ENCODE measurements around the gene RNF31. TPM values are rescaled to one million over a fixed set of nuclear protein-coding genes. Genes with fewer than 3 reads are reported as not detected.
A peak's percentile ranks its signal among the peaks of the same experiment; 100 is the strongest.

The RNF31 gene
- total and polyA plus RNA-seq, 2 of the 13 experiments (the other 11 are each of a cell fraction or from before 2014, with no cell fraction given), result 48.2 to 86.8 TPM

DNA sequence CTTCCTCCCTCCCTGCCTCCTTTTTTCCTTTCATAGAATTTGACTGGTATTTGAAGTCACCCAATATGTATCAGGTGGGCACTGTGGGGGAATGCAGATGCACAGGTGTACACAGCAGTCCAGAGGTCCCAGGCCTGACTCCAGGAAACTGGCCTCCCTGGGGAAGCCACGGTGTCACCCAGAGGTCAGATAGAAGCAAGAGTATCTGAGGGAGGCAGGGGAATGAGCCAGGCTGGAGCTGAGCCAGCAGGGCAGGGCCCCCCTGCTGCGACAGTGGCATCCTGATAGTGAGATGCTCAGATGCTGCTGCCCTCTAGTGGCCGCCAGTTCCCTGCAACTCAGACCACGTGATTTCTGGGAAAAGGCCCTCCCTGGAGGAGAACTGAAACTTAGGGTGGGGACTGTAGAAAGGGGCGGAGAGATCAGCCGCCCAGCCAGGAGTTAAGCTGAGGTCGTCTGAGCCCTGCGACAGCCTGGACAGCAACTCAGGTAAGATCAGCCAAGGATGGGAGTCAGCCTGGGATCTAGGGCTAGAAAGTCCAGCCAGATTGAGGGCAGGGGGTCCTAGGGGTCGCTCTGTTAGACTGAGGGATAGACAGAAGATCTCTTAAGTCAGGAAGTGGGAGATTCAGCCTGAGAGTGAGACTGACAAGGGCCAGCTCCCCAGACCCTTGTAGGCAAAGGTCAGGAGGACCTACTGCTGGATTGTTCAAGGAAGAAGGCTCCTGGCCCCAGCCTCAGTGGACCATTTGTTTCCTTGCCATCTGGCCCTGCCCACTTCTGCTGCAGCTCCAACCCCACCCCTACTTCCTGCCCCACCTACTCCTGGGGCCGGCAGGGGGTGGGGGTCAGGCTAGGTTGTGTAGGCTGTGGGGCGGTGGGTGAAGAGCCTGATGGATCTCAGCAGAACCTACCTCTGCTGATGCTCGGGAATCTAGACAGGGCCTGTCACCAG is 13.8 kb downstream of the RNF31 start, which contains the start of gene IRF9 (continued):
- TF ChIP-seq ZNF280D (CRISPR knock-in tag; IDR thresholded peaks at IDR 0.05) (peak; percentile 97), ZSCAN22 (CRISPR knock-in tag; IDR thresholded peaks at IDR 0.05) (peak; percentile 91), ZKSCAN1 (IDR thresholded peaks at IDR 0.05; ENCODE audit: low read length) (no peak; the same call in 1 of the 2 replicates), MAFK (conservative IDR thresholded peaks at IDR 0.05 in 1 of 2, IDR thresholded peaks at IDR 0.05 in 1 of 2; ENCODE audit: low read length in 2 of 2) (peak; percentile 43 to 51; a peak in 3 of 4 replicates), ZNF780A (CRISPR knock-in tag; IDR thresholded peaks at IDR 0.05) (peak; percentile 91; the same call in 1 of the 2 replicates), CHD4 (IDR thresholded peaks at IDR 0.05; ENCODE audit: borderline replicate concordance, low read length) (no peak), ZNF17 (CRISPR knock-in tag; IDR thresholded peaks at IDR 0.05) (peak; percentile 61; the same call in 1 of the 2 replicates), KDM1A (CRISPR knock-in tag; IDR thresholded peaks at IDR 0.05) (peak; percentile 99), ZNF414 (CRISPR knock-in tag; IDR thresholded peaks at IDR 0.05) (peak; percentile 87), ZSCAN12 (CRISPR knock-in tag; IDR thresholded peaks at IDR 0.05) (0 out of 2 replicates have a peak, but pooled peaks have one; percentile 54), ZNF460 (CRISPR knock-in tag; IDR thresholded peaks at IDR 0.05; ENCODE audit: borderline replicate concordance) (peak; percentile 70; the same call in 1 of the 2 replicates), PBX3 (CRISPR knock-in tag; IDR thresholded peaks at IDR 0.05; ENCODE audit: borderline replicate concordance) (no peak), JARID2 (CRISPR knock-in tag; IDR thresholded peaks at IDR 0.05; ENCODE audit: insufficient replicate concordance) (peak; percentile 94), RNF219 (CRISPR knock-in tag; IDR thresholded peaks at IDR 0.05) (peak; percentile 99)
- TF ChIP-seq, protein P1, sequence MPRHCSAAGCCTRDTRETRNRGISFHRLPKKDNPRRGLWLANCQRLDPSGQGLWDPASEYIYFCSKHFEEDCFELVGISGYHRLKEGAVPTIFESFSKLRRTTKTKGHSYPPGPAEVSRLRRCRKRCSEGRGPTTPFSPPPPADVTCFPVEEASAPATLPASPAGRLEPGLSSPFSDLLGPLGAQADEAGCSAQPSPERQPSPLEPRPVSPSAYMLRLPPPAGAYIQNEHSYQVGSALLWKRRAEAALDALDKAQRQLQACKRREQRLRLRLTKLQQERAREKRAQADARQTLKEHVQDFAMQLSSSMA (CRISPR knock-in tag; IDR thresholded peaks at IDR 0.05), result peak; percentile 96
- TF ChIP-seq, protein P2, sequence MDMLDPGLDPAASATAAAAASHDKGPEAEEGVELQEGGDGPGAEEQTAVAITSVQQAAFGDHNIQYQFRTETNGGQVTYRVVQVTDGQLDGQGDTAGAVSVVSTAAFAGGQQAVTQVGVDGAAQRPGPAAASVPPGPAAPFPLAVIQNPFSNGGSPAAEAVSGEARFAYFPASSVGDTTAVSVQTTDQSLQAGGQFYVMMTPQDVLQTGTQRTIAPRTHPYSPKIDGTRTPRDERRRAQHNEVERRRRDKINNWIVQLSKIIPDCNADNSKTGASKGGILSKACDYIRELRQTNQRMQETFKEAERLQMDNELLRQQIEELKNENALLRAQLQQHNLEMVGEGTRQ (IDR thresholded peaks at IDR 0.05; ENCODE audit: low read depth, low read length), result peak; percentile 94
- TF ChIP-seq, protein P2 (CRISPR knock-in tag; IDR thresholded peaks at IDR 0.05; ENCODE audit: borderline replicate concordance), result peak; percentile 100; the same call in 1 of the 2 replicates

Data from HepG2 (cell line).